Activated CD8-positive, alpha-beta T cell treated with anti-CD3 and anti-CD28 coated beads, Interleukin-2, amount 10 ng/mL, durations not matched to agents 7 days and 5 days (primary cell): ENCODE data around the gene ITM2A. TPM values are rescaled to one million over a fixed set of nuclear protein-coding genes. Genes with fewer than 3 reads are reported as not detected.

ENCODE experiments used
- total RNA-seq, 2 experiments: library from RNA; stranded (reverse); gene quantifications; one replicate each; pipeline ENCODE4 v1.2.3, GENCODE V29; 2021

ITM2A gene
- total RNA-seq, 2 experiments from 2014 or later, result 74.3 to 75.9 TPM

Other genes starting within 250 kb of the ITM2A start
- gene GPR174, start 222.6 kb downstream of the ITM2A start, total RNA-seq, result 10 to 100 TPM; 19.8 to 20.0 TPM